Endothelial cell of umbilical vein (primary cell): ENCODE results near the gene LPIN1. TPM values are rescaled to one million over a fixed set of nuclear protein-coding genes. Genes with fewer than 3 reads are reported as not detected.

ENCODE experiments used
- BruUV-seq: library from RNA; stranded (reverse); fragments of 400-500 nt; replicated peaks from 2 replicates; lab custom pipeline; 2021; lab: Mats Ljungman, UMichigan
- CTCF ChIA-PET: fragments of 300-600, 350-600 bp; sonication (Branson Sonifier 250); formaldehyde crosslinking; loops from one replicate; lab custom pipeline; 2021; ENCODE audit warnings: antibody characterized with exemption, inconsistent platforms; lab: Charles Lee
- POLR2A ChIA-PET: fragments of 300-600, 350-600 bp; sonication (Branson Sonifier 250); formaldehyde crosslinking; loops from one replicate; lab custom pipeline; 2021; ENCODE audit warnings: antibody characterized with exemption, inconsistent platforms; lab: Charles Lee
- DNase-seq: peaks from one replicate; pipeline ENCODE4 v3.0.0-alpha.2; 2011; ENCODE audit warnings: low read depth, low spot score
- FAIRE-seq: peaks from 2 replicates; lab custom pipeline; 2011; peaks lifted over from hg19 to GRCh38; lab: Jason Lieb, UNC
- H2AFZ ChIP-seq: 2 replicates; pipeline ENCODE4 v1.6.0; 2012; ENCODE audit warnings: low read depth, low read length, control low read depth, inconsistent platforms
- H3K27ac ChIP-seq: 2 replicates; pipeline ENCODE4 v1.5.1; 2011; ENCODE audit warnings: low read depth, mild to moderate bottlenecking, control low read depth, low read length, moderate library complexity; ENCODE audit not compliant: insufficient read depth
- H3K27me3 ChIP-seq, 2 experiments: 2 replicates each; pipeline versions ENCODE4 v1.6.0 to v1.6.1; 2011; ENCODE audit warnings: low read length in 2 of 2, mixed read lengths in 1 of 2; ENCODE audit not compliant: control insufficient read depth in 2 of 2, insufficient read depth in 2 of 2
- H3K36me3 ChIP-seq, 2 experiments: 2 replicates in 1 of 2; 3 replicates in 1 of 2; pipeline ENCODE4 v1.5.1; 2011; ENCODE audit warnings: low read length in 2 of 2, mild to moderate bottlenecking in 1 of 2, moderate library complexity in 1 of 2; ENCODE audit not compliant: control insufficient read depth in 2 of 2, insufficient read depth in 2 of 2; ENCODE audit errors: extremely low read depth in 1 of 2
- H3K4me1 ChIP-seq: 3 replicates; pipeline ENCODE4 v1.5.1; 2011; ENCODE audit warnings: mild to moderate bottlenecking, low read length; ENCODE audit not compliant: control insufficient read depth, insufficient read depth; ENCODE audit errors: extremely low read depth
- H3K4me2 ChIP-seq: 2 replicates; pipeline ENCODE4 v1.6.1; 2011; ENCODE audit warnings: low read length, control low read depth, mixed read lengths; ENCODE audit not compliant: insufficient read depth
- H3K4me3 ChIP-seq, 3 experiments: fragments of 200-600 bp in 1 of 3; sonication (generic), shearing (Covaris generic) in 1 of 3; replicated peaks in 1 of 3; 2 replicates each; pipeline ENCODE4 v1.5.1; 2011 to 2016; ENCODE audit warnings: control low read depth in 3 of 3, low read length in 3 of 3, mild to moderate bottlenecking in 2 of 3, inconsistent platforms in 1 of 3, low read depth in 1 of 3, moderate library complexity in 1 of 3; ENCODE audit not compliant: insufficient read depth in 1 of 3
- H3K79me2 ChIP-seq: 2 replicates; pipeline ENCODE4 v1.6.0; 2012; ENCODE audit warnings: low read length, inconsistent platforms; ENCODE audit not compliant: control insufficient read depth, insufficient read depth
- H3K9ac ChIP-seq: replicated peaks from 2 replicates; pipeline ENCODE3; 2011; ENCODE audit warnings: low read length, control low read depth; ENCODE audit not compliant: insufficient read depth; ENCODE audit errors: extremely low read depth
- H3K9me1 ChIP-seq: replicated peaks from 3 replicates; pipeline ENCODE4 v1.6.0; 2011; ENCODE audit warnings: mild to moderate bottlenecking, low read length; ENCODE audit not compliant: control insufficient read depth, insufficient read depth; ENCODE audit errors: extremely low read depth
- H3K9me3 ChIP-seq: replicated peaks from 2 replicates; pipeline ENCODE4 v1.5.1; 2012; ENCODE audit warnings: low read length, inconsistent platforms; ENCODE audit not compliant: control insufficient read depth, insufficient read depth
- H4K20me1 ChIP-seq: replicated peaks from 2 replicates; pipeline ENCODE3; 2011; ENCODE audit warnings: mild to moderate bottlenecking, low read length; ENCODE audit not compliant: control insufficient read depth, insufficient read depth; ENCODE audit errors: extremely low read depth
- CTCF ChIP-seq, 2 donors: IDR thresholded peaks; 1 replicate in 1 of 2; 2 replicates in 1 of 2; pipeline ENCODE4 v1.5.1; 2011; ENCODE audit warnings: low read length in 2 of 2, mild to moderate bottlenecking in 2 of 2, moderate library complexity in 2 of 2, control low read depth in 1 of 2, inconsistent platforms in 1 of 2, low read depth in 1 of 2; ENCODE audit not compliant: insufficient read depth in 1 of 2; ENCODE audit errors: extremely low read depth in 1 of 2
- EZH2 ChIP-seq: IDR thresholded peaks from 2 replicates; pipeline ENCODE4 v1.6.1; 2012; ENCODE audit warnings: borderline replicate concordance, low read depth, mild to moderate bottlenecking, moderate library complexity, low read length, inconsistent platforms; ENCODE audit not compliant: severe bottlenecking
- FOS ChIP-seq: IDR thresholded peaks from 2 replicates; pipeline ENCODE4 v1.6.1; 2011; ENCODE audit warnings: mild to moderate bottlenecking, low read length, moderate library complexity, borderline replicate concordance; ENCODE audit not compliant: insufficient read depth
- GATA2 ChIP-seq: IDR thresholded peaks from 2 replicates; pipeline ENCODE4 v1.7.0; 2011; ENCODE audit warnings: low read depth, mild to moderate bottlenecking, moderate library complexity, mixed read lengths, low read length; ENCODE audit not compliant: insufficient read length, insufficient read depth
- JUN ChIP-seq: IDR thresholded peaks from 2 replicates; pipeline ENCODE4 v1.6.1; 2011; ENCODE audit warnings: borderline replicate concordance, low read depth; ENCODE audit not compliant: insufficient read length, insufficient read depth
- MAX ChIP-seq: IDR thresholded peaks from 2 replicates; pipeline ENCODE4 v1.6.1; 2011; ENCODE audit not compliant: insufficient read depth, insufficient read length
- MYC ChIP-seq: IDR thresholded peaks from one replicate; pipeline ENCODE4 v1.6.1; 2011; ENCODE audit warnings: mild to moderate bottlenecking, low read depth, low read length
- POLR2A ChIP-seq: IDR thresholded peaks from 2 replicates; pipeline ENCODE4 v1.6.1; 2012; ENCODE audit warnings: low read depth, mild to moderate bottlenecking, control low read depth, low read length
- POLR2AphosphoS5 ChIP-seq: IDR thresholded peaks from 2 replicates; pipeline ENCODE4 v1.6.1; 2012; ENCODE audit warnings: low read depth, mild to moderate bottlenecking, control low read depth, low read length, moderate library complexity; ENCODE audit not compliant: insufficient read depth
- dilution Hi-C: fragments of 300-500 bp; cut with MboI; formaldehyde crosslinking; loops from one replicate; pipeline ENCODE4 v1.15.0; 2019; ENCODE audit warnings: low sequenced_read_pairs; ENCODE audit not compliant: extremely low pct_ligation_motif_present
- intact Hi-C: fragments of 100-400 bp; cut with micrococcal nuclease; formaldehyde crosslinking; loops from one replicate; pipeline ENCODE4 v1.10.0; 2022
- polyA plus RNA-seq, 4 experiments: library from polyadenylated mRNA; depleted of rRNA in 3 of 4; stranded (reverse) in 3 of 4; unstranded in 1 of 4; fragments of >200 nt; gene quantifications; 2 replicates each; pipeline versions ENCODE4 v1.2.1 to v1.2.3, GENCODE V29; 2011 to 2012; ENCODE audit warnings: missing spikeins in 1 of 4
- total RNA-seq: library from RNA; stranded (reverse); gene quantifications from 2 replicates; pipeline ENCODE4 v1.2.3, GENCODE V29; 2021

LPIN1 gene
- total and polyA plus RNA-seq, 2 donors (not counting 3 experiments of a cell fraction or from before 2014, with no cell fraction given): 26.6 to 80.4 TPM

- Histone ChIP-seq H3K79me2 (no peaks in the 10 kb centered on the region), H3K27ac (no peak overlapping the region), H3K9me1 (no peaks in the 10 kb centered on the region), H2AFZ (no peak overlapping the region), H4K20me1 (no peaks in the 10 kb centered on the region), H3K27me3 (peaks cover 5 to 11% of the 10 kb centered on the region in 2 experiments), H3K9ac (no peak overlapping the region), H3K4me3 (no peak overlapping the region), H3K4me2 (no peak overlapping the region), H3K4me1 (peaks cover 7% of the 10 kb centered on the region), H3K36me3 (no peaks in the 10 kb centered on the region), H3K9me3 (no peaks in the 10 kb centered on the region)
- TF ChIP-seq GATA2 (no peak), EZH2 (no peak), POLR2AphosphoS5 (no peak), FOS (no peak), JUN (no peak), CTCF (IDR thresholded peaks at IDR 0.05; ENCODE audit: extremely low read depth in 1 of 2, insufficient read depth in 1 of 2, low read depth in 1 of 2, low read length in 2 of 2) (no peak), POLR2A (no peak), MAX (no peak), MYC (no peak)
- intact Hi-C loops: loop anchor here (10.0 kb wide), 2 partner anchors 419 to 689 kb away; no protein-coding TSS in a partner anchor
- BruUV-seq: no TSS peak
- dilution Hi-C loops: no loop called here
- no peak for FAIRE-seq
- ChIA-PET POLR2A (no interaction called here), CTCF (interaction anchor here (1.1 to 5.8 kb wide), 3 partner anchors 39 to 1141 kb away, joined by 3 to 51 read pairs (median 43); partner anchors contain the start of gene TRIB2)
- no peak for DNase-seq
Observed at GRCh38 chr2:11865378-11865777, 118.9 kb downstream of the LPIN1 start.
